HG03159 (cell line): ENCODE results near the gene SERF1A.
"Not testable (repeated sequence)": the region's sequence is repeated elsewhere in the genome, so short reads cannot be mapped to it uniquely, and the experiment has no call there.

Experiments
- ATAC-seq: cut with Tn5 transposase; IDR thresholded peaks from one replicate; pipeline ENCODE4 v1.9.1; 2021; ENCODE audit warnings: mild to moderate bottlenecking, moderate library complexity; ENCODE audit not compliant: unreplicated experiment

The SERF1A gene

GRCh38 chr5:70900533-70901271, at the start of gene SERF1A:
TSS of gene SERF1A (plus strand) at chr5:70900669. CDS start at chr5:70900870, 201 bp downstream.
- peak; percentile 83 for ATAC-seq

- ATAC-seq, result not testable (repeated sequence)
Measured at GRCh38 chr5:70866778-70867177, 33.7 kb upstream of the SERF1A start.

- not testable (repeated sequence) for ATAC-seq
Measured at GRCh38 chr5:70870626-70871025, 29.8 kb upstream of the SERF1A start.

- ATAC-seq, result not testable (repeated sequence)
Measured at GRCh38 chr5:70896076-70896475, 4.4 kb upstream of the SERF1A start.

- peak; percentile 30 for ATAC-seq
Measured at GRCh38 chr5:70901272-70901571, 753 bp downstream of the SERF1A start.

GRCh38 chr5:70906624-70907023, 6.2 kb downstream of the SERF1A start:
- not testable (repeated sequence) for ATAC-seq

- not testable (repeated sequence) for ATAC-seq
Measured at GRCh38 chr5:70916829-70917228, 16.4 kb downstream of the SERF1A start.

GRCh38 chr5:70925211-70925562, 24.7 kb downstream of the SERF1A start:
- not testable (repeated sequence) for ATAC-seq

- not testable (repeated sequence) for ATAC-seq
Measured at GRCh38 chr5:70931709-70932368, 31.4 kb downstream of the SERF1A start.

- not testable (repeated sequence) for ATAC-seq
Measured at GRCh38 chr5:70932560-70932959, 32.1 kb downstream of the SERF1A start.

- not testable (repeated sequence) for ATAC-seq
Measured at GRCh38 chr5:70953068-70953467, 52.6 kb downstream of the SERF1A start.
